Parathyroid adenoma (tissue), 2 donors: Measurements from ENCODE around the gene SLC39A1.

Source experiments
- H2AFZ ChIP-seq: fragments of 300-600 bp; sonication (generic); one replicate; pipeline ENCODE4 v1.7.0; 2017; ENCODE audit warnings: antibody characterized with exemption, mild to moderate bottlenecking
- H3K27ac ChIP-seq: fragments of 300-600 bp; sonication (generic); one replicate; pipeline ENCODE4 v1.7.0; 2017
- H3K27me3 ChIP-seq: fragments of 300-600 bp; sonication (generic); one replicate; pipeline ENCODE4 v1.7.0; 2017; ENCODE audit warnings: low read length; ENCODE audit not compliant: control insufficient read depth, insufficient read depth
- H3K36me3 ChIP-seq: fragments of 300-600 bp; sonication (generic); one replicate; pipeline ENCODE4 v1.7.0; 2017; ENCODE audit warnings: low read length; ENCODE audit not compliant: control insufficient read depth, insufficient read depth
- H3K4me1 ChIP-seq: fragments of 300-600 bp; sonication (generic); one replicate; pipeline ENCODE4 v1.7.0; 2017; ENCODE audit warnings: control low read depth
- H3K4me2 ChIP-seq: fragments of 300-600 bp; sonication (generic); one replicate; pipeline ENCODE4 v1.7.0; 2017; ENCODE audit warnings: low read length
- H3K4me3 ChIP-seq: fragments of 300-600 bp; sonication (generic); one replicate; pipeline ENCODE4 v1.7.0; 2017; ENCODE audit warnings: low read depth, low read length
- H3K79me2 ChIP-seq: fragments of 300-600 bp; sonication (generic); one replicate; pipeline ENCODE4 v1.7.0; 2017; ENCODE audit warnings: control low read depth
- H3K9ac ChIP-seq: fragments of 300-600 bp; sonication (generic); one replicate; pipeline ENCODE4 v1.7.0; 2017; ENCODE audit warnings: mild to moderate bottlenecking
- H3K9me3 ChIP-seq: fragments of 300-600 bp; sonication (generic); one replicate; pipeline ENCODE4 v1.7.0; 2017; ENCODE audit warnings: low read length; ENCODE audit not compliant: control insufficient read depth
- TF ChIP-seq, protein P1 (sequence below): fragments of 300-600 bp; sonication (generic); IDR thresholded peaks from one replicate; pipeline ENCODE4 v1.7.0; 2017; ENCODE audit warnings: antibody characterized with exemption, mild to moderate bottlenecking
- donor health status: primary hyperparathyroidism.

Gene SLC39A1

DNA sequence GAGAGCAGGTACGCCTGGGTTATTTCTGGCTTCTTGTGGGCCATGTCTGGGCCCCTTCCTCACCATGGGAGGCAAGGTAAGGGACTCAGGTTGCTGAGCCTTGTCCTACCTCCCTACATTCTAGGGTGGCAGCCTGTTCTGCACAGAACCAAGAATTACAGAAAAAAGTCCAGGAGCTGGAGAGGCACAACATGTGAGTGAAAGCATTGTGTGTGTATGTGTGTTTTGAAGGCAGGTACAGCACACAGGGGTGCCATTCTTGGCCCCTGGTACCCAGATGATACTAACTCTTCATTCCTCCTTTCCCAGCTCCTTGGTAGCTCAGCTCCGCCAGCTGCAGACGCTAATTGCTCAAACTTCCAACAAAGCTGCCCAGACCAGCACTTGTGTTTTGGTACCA is 9.7 kb upstream of the SLC39A1 start:
- no peaks in the 10 kb centered on the region for H3K27me3 ChIP-seq

DNA sequence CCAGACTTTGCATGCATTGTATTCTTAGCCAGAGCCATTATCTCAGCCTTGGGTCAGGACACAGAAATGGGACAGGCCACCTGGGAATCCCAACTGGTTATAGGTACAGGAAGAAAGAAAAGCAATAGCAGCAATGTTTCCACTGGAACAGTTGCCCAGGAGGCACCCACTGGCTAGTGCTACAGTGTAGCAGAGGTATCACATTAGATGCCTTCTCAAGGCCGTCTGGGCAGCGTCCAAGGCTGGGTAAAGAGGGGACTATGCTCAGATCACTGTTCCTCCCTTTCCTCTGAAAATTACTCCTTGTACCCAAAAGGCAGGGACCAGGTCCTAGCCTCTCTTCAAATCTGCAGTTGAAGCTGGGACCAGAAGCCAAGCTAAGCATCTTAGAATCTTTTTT is 7.0 kb upstream of the SLC39A1 start:
- Histone ChIP-seq H3K9me3 (no peaks in the 10 kb centered on the region), H2AFZ (no peak overlapping the region), H3K4me2 (no peak overlapping the region), H3K79me2 (no peaks in the 10 kb centered on the region), H3K9ac (no peak overlapping the region), H3K4me1 (peaks cover 7% of the 10 kb centered on the region), H3K27me3 (no peaks in the 10 kb centered on the region), H3K36me3 (no peaks in the 10 kb centered on the region), H3K4me3 (no peak overlapping the region), H3K27ac (no peak overlapping the region)
- TF ChIP-seq, protein P1, sequence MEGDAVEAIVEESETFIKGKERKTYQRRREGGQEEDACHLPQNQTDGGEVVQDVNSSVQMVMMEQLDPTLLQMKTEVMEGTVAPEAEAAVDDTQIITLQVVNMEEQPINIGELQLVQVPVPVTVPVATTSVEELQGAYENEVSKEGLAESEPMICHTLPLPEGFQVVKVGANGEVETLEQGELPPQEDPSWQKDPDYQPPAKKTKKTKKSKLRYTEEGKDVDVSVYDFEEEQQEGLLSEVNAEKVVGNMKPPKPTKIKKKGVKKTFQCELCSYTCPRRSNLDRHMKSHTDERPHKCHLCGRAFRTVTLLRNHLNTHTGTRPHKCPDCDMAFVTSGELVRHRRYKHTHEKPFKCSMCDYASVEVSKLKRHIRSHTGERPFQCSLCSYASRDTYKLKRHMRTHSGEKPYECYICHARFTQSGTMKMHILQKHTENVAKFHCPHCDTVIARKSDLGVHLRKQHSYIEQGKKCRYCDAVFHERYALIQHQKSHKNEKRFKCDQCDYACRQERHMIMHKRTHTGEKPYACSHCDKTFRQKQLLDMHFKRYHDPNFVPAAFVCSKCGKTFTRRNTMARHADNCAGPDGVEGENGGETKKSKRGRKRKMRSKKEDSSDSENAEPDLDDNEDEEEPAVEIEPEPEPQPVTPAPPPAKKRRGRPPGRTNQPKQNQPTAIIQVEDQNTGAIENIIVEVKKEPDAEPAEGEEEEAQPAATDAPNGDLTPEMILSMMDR: no peak

More for the DNA sequence above, 9.7 kb upstream of the SLC39A1 start:
- Histone ChIP-seq H3K9me3 (no peaks in the 10 kb centered on the region), H3K27ac (no peak overlapping the region), H3K4me3 (no peak overlapping the region), H2AFZ (no peak overlapping the region), H3K36me3 (no peaks in the 10 kb centered on the region), H3K4me1 (peaks cover 3% of the 10 kb centered on the region), H3K9ac (no peak overlapping the region), H3K79me2 (no peaks in the 10 kb centered on the region), H3K4me2 (no peak overlapping the region)
- TF ChIP-seq, protein P1: no peak

- H3K9ac ChIP-seq: no peak overlapping the region
Measured at GRCh38 chr1:153968972-153969371, 5.6 kb upstream of the SLC39A1 start.

DNA sequence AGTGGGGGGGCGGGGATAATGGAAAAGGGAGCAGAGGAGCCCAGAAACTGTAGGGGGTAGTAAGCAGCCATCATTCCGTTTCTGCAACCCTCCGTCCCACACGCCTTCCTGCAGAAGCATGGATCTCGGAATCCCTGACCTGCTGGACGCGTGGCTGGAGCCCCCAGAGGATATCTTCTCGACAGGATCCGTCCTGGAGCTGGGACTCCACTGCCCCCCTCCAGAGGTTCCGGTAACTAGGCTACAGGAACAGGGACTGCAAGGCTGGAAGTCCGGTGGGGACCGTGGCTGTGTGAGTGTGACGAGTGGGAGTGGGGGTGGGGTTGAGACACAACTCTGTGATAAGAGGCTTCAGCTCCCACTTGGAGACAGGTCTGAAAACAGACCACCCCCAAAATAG is 5.1 kb upstream of the SLC39A1 start:
- no peaks in the 10 kb centered on the region for H3K9me3 ChIP-seq
- H2AFZ ChIP-seq: peak overlapping the region; percentile 89

More at GRCh38 chr1:153968972-153969371, 5.6 kb upstream of the SLC39A1 start:
- Histone ChIP-seq H3K36me3 (no peaks in the 10 kb centered on the region), H3K4me2 (no peak overlapping the region), H2AFZ (no peak overlapping the region), H3K27me3 (no peaks in the 10 kb centered on the region), H3K4me3 (no peak overlapping the region), H3K4me1 (peaks cover 7% of the 10 kb centered on the region), H3K27ac (no peak overlapping the region), H3K79me2 (no peaks in the 10 kb centered on the region), H3K9me3 (no peaks in the 10 kb centered on the region)
- TF ChIP-seq, protein P1: no peak

DNA sequence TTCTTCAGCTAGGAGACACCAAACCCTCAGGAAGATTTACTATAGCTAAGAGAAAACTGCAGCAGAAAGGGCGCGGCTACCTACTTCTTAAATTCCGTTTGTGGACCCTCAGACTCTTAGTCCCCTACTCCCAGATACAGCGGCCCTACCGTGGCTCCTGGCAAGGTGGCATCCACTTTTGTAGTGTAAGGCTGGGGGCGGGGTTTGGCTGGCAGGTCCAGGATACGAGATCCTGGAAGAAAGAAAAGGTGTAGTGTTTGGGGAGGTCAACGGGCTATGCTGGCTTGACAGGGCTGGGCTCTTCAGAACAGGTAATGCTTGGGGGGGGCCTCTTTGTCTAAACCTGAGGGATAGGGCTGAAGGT is 4.6 kb upstream of the SLC39A1 start:
- Histone ChIP-seq H3K4me1 (peaks cover 7% of the 10 kb centered on the region), H3K79me2 (peaks cover 2% of the 10 kb centered on the region), H3K9me3 (no peaks in the 10 kb centered on the region), H2AFZ (peak overlapping the region; percentile 89), H3K27me3 (no peaks in the 10 kb centered on the region), H3K9ac (no peak overlapping the region), H3K4me2 (peak overlapping the region; percentile 82), H3K36me3 (no peaks in the 10 kb centered on the region), H3K27ac (peak overlapping the region; percentile 88), H3K4me3 (peak overlapping the region; percentile 80)
- TF ChIP-seq, protein P1: no peak

More for the DNA sequence above, 5.1 kb upstream of the SLC39A1 start:
- Histone ChIP-seq H3K4me2 (peak overlapping the region; percentile 82), H3K4me3 (peak overlapping the region; percentile 80), H3K4me1 (peaks cover 7% of the 10 kb centered on the region), H3K9ac (no peak overlapping the region), H3K79me2 (no peaks in the 10 kb centered on the region), H3K27me3 (no peaks in the 10 kb centered on the region), H3K27ac (no peak overlapping the region), H3K36me3 (no peaks in the 10 kb centered on the region)
- TF ChIP-seq, protein P1: no peak
